Natural killer cell (primary cell): ENCODE results near the gene SRI. TPM values are rescaled to one million over a fixed set of nuclear protein-coding genes. Genes with fewer than 3 reads are reported as not detected.
"Not testable (repeated sequence)": the region's sequence is repeated elsewhere in the genome, so short reads cannot be mapped to it uniquely, and the experiment has no call there.

Experiments used
- ATAC-seq, 3 donors: fragments of 150-1000 bp in 2 of 3; fragments of 200-7000 bp in 1 of 3; cut with Tn5 transposase; 1 replicate in 1 of 3; 2 replicates in 2 of 3; pipeline ENCODE4 v1.10.0; 2021; ENCODE audit warnings: mild to moderate bottlenecking in 2 of 3, moderate library complexity in 2 of 3
- DNase-seq, 2 donors: peaks; one replicate each; pipeline versions ENCODE4 v3.0.0 to v3.0.0-alpha.2; 2013 to 2021; ENCODE audit warnings: mixed read lengths in 1 of 2
- H3K27ac ChIP-seq: one replicate; pipeline ENCODE4 v1.5.1; 2013; ENCODE audit warnings: mild to moderate bottlenecking, low read length
- H3K27me3 ChIP-seq: one replicate; pipeline ENCODE4 v1.6.1; 2013; ENCODE audit warnings: low read length; ENCODE audit not compliant: control insufficient read depth, insufficient read depth
- H3K36me3 ChIP-seq: one replicate; pipeline ENCODE4 v1.6.1; 2013; ENCODE audit warnings: low read length; ENCODE audit not compliant: control insufficient read depth, insufficient read depth
- H3K4me1 ChIP-seq: one replicate; pipeline ENCODE4 v1.6.1; 2013; ENCODE audit warnings: low read length; ENCODE audit not compliant: control insufficient read depth, insufficient read depth
- H3K4me3 ChIP-seq: one replicate; pipeline ENCODE4 v1.5.1; 2013; ENCODE audit warnings: low read length
- H3K9me3 ChIP-seq: one replicate; pipeline ENCODE4 v1.6.1; 2013; ENCODE audit warnings: low read length; ENCODE audit not compliant: control insufficient read depth, insufficient read depth
- H3K27ac Mint-ChIP-seq, 2 donors: one replicate each; pipeline ENCODE4 v1.8.0; 2022; ENCODE audit warnings: mild to moderate bottlenecking in 2 of 2, mixed read lengths in 2 of 2, moderate library complexity in 1 of 2
- H3K27me3 Mint-ChIP-seq, 2 donors: one replicate each; pipeline ENCODE4 v1.8.0; 2022; ENCODE audit warnings: low read depth in 2 of 2, mixed read lengths in 2 of 2
- H3K36me3 Mint-ChIP-seq: one replicate; pipeline ENCODE4 v1.8.0; 2022; ENCODE audit warnings: mixed read lengths
- H3K4me1 Mint-ChIP-seq, 2 donors: one replicate each; pipeline ENCODE4 v1.8.0; 2022; ENCODE audit warnings: mixed read lengths in 2 of 2
- H3K4me3 Mint-ChIP-seq: one replicate; pipeline ENCODE4 v1.8.0; 2022; ENCODE audit warnings: mild to moderate bottlenecking, moderate library complexity, mixed read lengths
- H3K9me3 Mint-ChIP-seq, 2 donors: one replicate each; pipeline ENCODE4 v1.8.0; 2022; ENCODE audit warnings: mixed read lengths in 2 of 2
- CTCF ChIP-seq: fragments of 200-600 bp; IDR thresholded peaks from one replicate; pipeline ENCODE4 v1.8.0; 2022; ENCODE audit warnings: antibody characterized with exemption
- WGBS: methylation state at CpG from one replicate; pipeline ENCODE4 v1.1.7; 2013; ENCODE audit warnings: missing lambda C conversion rate; ENCODE audit not compliant: insufficient coverage; 5-methylcytosine and 5-hydroxymethylcytosine counted together
- intact Hi-C: fragments of 100-400 bp; cut with micrococcal nuclease; formaldehyde crosslinking; loops from one replicate; pipeline ENCODE4 v1.14.2; 2022
- total RNA-seq, 4 donors: library from RNA; stranded (reverse); fragments of 120-200 nt in 1 of 4; gene quantifications; one replicate each; pipeline versions ENCODE4 v1.2.3 to v1.2.4, GENCODE V29; 2013 to 2022

SRI gene
- total RNA-seq, 3 donors from 2014 or later (not counting 1 experiment from before 2014, with no cell fraction given): 67.9 to 75.0 (median 68.6) TPM

- no peak overlapping the region for H3K4me3 Mint-ChIP-seq
- ATAC-seq (no peak), DNase-seq (no peak)
- no peaks in the 10 kb centered on the region for H3K9me3 Mint-ChIP-seq
- H3K9me3 ChIP-seq: no peaks in the 10 kb centered on the region
- 80% methylated on average over 1 of the region's 1 CpG for WGBS
- TF ChIP-seq CTCF: no peak
- H3K27ac Mint-ChIP-seq: no peak overlapping the region
- peaks cover 0 to 11% of the 10 kb centered on the region in 2 donors for H3K27me3 Mint-ChIP-seq
- no peaks in the 10 kb centered on the region for H3K4me1 ChIP-seq
- H3K27me3 ChIP-seq: no peaks in the 10 kb centered on the region
- no peaks in the 10 kb centered on the region for H3K36me3 Mint-ChIP-seq
- intact Hi-C loops: no loop called here
- no peak overlapping the region for H3K4me3 ChIP-seq
- H3K27ac ChIP-seq: no peak overlapping the region
- no peaks in the 10 kb centered on the region for H3K36me3 ChIP-seq
- H3K4me1 Mint-ChIP-seq: no peaks in the 10 kb centered on the region
Observed at GRCh38 chr7:88260719-88261118, 40.9 kb upstream of the SRI start.

DNA sequence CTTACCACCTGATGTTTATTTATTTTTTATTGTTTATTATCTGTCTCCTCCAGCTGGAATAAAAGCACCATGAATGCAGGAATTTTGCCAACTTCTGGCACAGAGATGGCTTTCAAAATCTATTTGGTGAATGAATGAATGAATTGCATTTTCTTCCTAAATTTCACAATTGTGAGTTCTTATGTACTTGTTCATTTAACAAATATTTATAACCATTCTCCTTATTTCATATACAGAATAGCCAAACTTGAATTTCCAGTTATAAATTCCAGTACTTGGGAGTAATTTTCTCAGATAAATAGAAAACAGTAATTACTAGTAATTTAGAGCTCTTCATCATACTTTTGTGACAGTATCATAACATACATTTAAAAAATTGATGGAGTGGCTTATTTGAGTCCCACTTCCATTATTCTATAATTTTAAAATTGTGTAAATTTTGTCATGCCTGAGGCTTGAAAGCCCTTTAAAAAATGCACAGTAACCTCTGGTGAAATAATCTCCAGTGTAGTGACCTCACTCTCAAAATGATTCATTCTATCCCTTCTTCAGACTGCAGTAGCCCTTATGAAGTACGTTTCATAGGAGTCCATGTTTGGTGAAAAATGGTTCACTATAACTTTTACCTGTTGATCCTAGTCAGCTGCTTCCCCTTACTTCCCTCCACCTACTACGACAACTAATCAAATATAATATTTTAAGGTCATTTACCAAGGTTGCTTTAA is 40.0 kb upstream of the SRI start:
- DNase-seq (no peak), ATAC-seq (no peak)
- no peaks in the 10 kb centered on the region for H3K4me1 Mint-ChIP-seq
- peaks cover 0 to 11% of the 10 kb centered on the region in 2 donors for H3K27me3 Mint-ChIP-seq
- H3K36me3 Mint-ChIP-seq: no peaks in the 10 kb centered on the region
- H3K27ac Mint-ChIP-seq: no peak overlapping the region
- TF ChIP-seq CTCF: no peak
- Histone ChIP-seq H3K27ac (no peak overlapping the region), H3K27me3 (no peaks in the 10 kb centered on the region), H3K36me3 (no peaks in the 10 kb centered on the region), H3K4me3 (no peak overlapping the region), H3K4me1 (no peaks in the 10 kb centered on the region), H3K9me3 (peaks cover 2% of the 10 kb centered on the region)
- no peak overlapping the region for H3K4me3 Mint-ChIP-seq
- intact Hi-C loops: no loop called here
- 94% methylated on average over 2 of the region's 2 CpGs for WGBS
- no peaks in the 10 kb centered on the region for H3K9me3 Mint-ChIP-seq

- not testable (repeated sequence) for H3K4me1 Mint-ChIP-seq, ATAC-seq
- WGBS: 86% methylated on average over 1 of the region's 1 CpG
Observed at GRCh38 chr7:88258296-88258695, 38.5 kb upstream of the SRI start.

DNA sequence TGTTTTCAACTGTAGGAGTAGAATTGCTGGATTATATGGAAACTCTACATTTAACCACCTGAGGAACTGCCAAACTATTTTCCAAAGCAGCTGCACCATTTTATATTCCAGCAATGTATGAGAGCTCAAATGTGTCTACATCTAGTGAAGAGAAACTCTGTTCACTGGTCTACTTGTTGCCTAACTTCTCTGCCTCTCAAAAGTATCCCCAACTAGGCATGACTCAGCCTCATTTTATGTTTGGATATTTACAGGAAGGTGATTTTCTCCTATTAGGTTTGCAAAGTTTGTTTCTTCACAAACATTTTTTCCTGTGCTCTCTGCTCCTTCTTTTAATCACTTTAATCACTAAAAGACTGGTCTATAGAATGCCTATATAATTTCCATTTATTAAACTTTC is 37.1 kb upstream of the SRI start:
- intact Hi-C loops: no loop called here
- no peak overlapping the region for H3K27ac ChIP-seq
- H3K9me3 Mint-ChIP-seq: peaks cover 6 to 12% of the 10 kb centered on the region in 2 donors
- no peak for ATAC-seq
- no peak for DNase-seq
- no peak overlapping the region for H3K27ac Mint-ChIP-seq
- no peaks in the 10 kb centered on the region for H3K4me1 ChIP-seq
- peaks cover 7% of the 10 kb centered on the region for H3K9me3 ChIP-seq
- no peaks in the 10 kb centered on the region for H3K36me3 ChIP-seq
- H3K4me1 Mint-ChIP-seq: no peaks in the 10 kb centered on the region
- TF ChIP-seq CTCF: no peak
- peaks cover 13% of the 10 kb centered on the region for H3K36me3 Mint-ChIP-seq
- H3K27me3 Mint-ChIP-seq: peaks cover 0 to 11% of the 10 kb centered on the region in 2 donors
- H3K4me3 ChIP-seq: no peak overlapping the region
- H3K27me3 ChIP-seq: no peaks in the 10 kb centered on the region
- no peak overlapping the region for H3K4me3 Mint-ChIP-seq

More at GRCh38 chr7:88258296-88258695, 38.5 kb upstream of the SRI start:
- H3K4me1 ChIP-seq, H3K27me3 ChIP-seq, H3K27ac ChIP-seq, H3K36me3 ChIP-seq, H3K27ac Mint-ChIP-seq, H3K4me3 ChIP-seq, H3K4me3 Mint-ChIP-seq, H3K9me3 ChIP-seq, DNase-seq, intact Hi-C loops: not testable (repeated sequence)
- Mint-ChIP-seq H3K9me3 (peaks cover 6 to 11% of the 10 kb centered on the region in 2 donors), H3K27me3 (peaks cover 0 to 11% of the 10 kb centered on the region in 2 donors), H3K36me3 (peaks cover 13% of the 10 kb centered on the region)
